ENCODE measurements around the gene NES. TPM values are rescaled to one million over a fixed set of nuclear protein-coding genes. Genes with fewer than 3 reads are reported as not detected.

The NES gene
- total RNA-seq, 4 donors from 2014 or later = 13.9 to 34.3 (median 23.9) TPM

GRCh38 chr1:156693848-156694689 is 16.9 kb upstream of the NES start:
- ATAC-seq = no peak
- Histone ChIP-seq H3K27me3 (peaks cover 64% of the 10 kb centered on the region), H3K4me3 (no peak overlapping the region), H3K36me3 (no peaks in the 10 kb centered on the region), H3K9me3 (no peaks in the 10 kb centered on the region), H3K27ac (no peak overlapping the region), H3K4me1 (peaks cover 0 to 21% (median 9%) of the 10 kb centered on the region in 3 donors)
- TF ChIP-seq CTCF (IDR thresholded peaks at IDR 0.05) = no peak
- no peak for TF ChIP-seq POLR2AphosphoS5 (IDR thresholded peaks at IDR 0.05)
- 69 to 87% methylated on average over 2 to 3 of the region's 12 CpGs for WGBS, 2 donors (ENCODE audit: low coverage in 1 of 2)

DNA sequence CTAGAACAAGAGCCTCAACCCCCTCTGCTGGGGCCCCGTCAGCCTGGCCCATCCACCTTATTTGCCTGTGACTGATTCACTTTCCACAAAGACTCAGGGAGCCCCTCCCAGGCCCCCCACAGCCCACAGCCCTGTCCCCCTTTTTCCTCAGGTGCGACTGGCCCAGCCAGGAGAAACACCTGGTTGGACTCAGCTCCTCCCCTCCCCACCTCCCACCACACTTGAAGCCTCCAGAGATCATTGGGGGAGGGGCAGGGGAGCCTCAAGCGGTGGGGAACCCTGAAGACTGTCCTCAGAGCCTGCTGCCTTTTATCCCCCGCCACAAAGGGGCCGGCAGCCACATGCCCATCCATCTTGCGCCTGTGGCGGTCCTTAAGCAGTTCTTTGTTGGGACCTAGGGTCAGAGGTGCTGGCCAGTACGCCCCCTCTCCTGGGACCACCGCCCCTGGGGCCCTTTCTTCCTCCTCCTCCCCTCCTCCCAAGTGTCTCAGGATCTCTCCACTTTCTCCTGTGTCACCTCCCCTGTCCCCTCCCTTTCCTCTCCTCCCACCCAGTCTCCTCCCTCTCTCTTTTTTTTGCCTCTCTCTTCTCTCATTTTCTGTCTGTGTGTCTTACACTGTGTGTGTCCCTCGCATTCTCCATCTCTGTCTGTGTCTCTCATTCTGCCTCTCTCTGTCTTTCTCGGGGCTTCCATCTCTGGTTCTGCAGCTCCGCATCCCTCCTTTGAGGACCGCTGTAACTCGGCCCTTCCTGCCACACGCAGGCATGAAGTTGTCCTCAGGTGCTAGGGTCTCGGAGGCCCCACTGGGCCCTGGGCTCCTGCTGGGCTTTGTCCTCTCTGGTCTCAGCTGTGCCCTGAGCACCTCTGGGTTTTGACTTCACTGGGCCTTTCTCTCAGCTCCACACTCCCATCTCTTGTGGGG is 16.0 kb upstream of the NES start:
- Histone ChIP-seq H3K36me3 (no peaks in the 10 kb centered on the region), H3K27ac (no peak overlapping the region), H3K9me3 (no peaks in the 10 kb centered on the region), H3K4me1 (peaks cover 0 to 22% (median 9%) of the 10 kb centered on the region in 3 donors), H3K4me3 (no peak overlapping the region), H3K27me3 (peaks cover 72% of the 10 kb centered on the region)
- no peak for ATAC-seq
- TF ChIP-seq CTCF (IDR thresholded peaks at IDR 0.05) = no peak
- TF ChIP-seq EP300 (IDR thresholded peaks at IDR 0.05) = no peak
- TF ChIP-seq POLR2AphosphoS5 (IDR thresholded peaks at IDR 0.05) = no peak
- no peak for TF ChIP-seq POLR2A (IDR thresholded peaks at IDR 0.05)
- WGBS, 2 donors (ENCODE audit: low coverage in 1 of 2) = 62 to 69% methylated on average over 11 to 12 of the region's 16 CpGs

DNA sequence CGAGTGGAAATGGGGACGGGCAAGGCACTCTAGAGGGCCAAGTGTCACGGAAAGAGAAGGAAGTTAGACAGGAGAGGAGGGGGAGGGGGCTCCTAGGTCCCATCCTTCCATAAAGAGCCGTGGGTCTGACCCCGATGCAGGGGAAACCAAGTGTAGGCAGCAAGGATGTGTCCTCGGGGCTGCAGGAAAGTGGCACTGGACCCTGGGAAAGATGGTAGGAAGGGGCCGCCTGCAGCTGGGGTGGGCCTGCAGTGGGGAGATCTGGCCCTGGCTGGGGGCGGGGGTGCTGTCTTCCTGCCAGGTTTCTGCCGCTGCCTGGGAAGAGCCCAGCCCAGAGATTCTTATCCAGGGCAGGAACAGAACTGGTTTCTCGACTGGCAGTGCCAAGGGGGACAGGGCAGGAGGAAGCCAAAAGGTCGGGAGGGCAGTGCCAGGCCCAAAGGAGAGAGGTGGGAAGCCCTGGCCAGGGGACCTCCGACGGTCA is 15.3 kb upstream of the NES start:
- H3K36me3 ChIP-seq = no peaks in the 10 kb centered on the region
- WGBS, 2 donors (ENCODE audit: low coverage in 1 of 2) = 23% methylated on average over 3 of the region's 13 CpGs; no CpG with 5 or more reads in 1 of the 2 donors
- peaks cover 74% of the 10 kb centered on the region for H3K27me3 ChIP-seq
- H3K9me3 ChIP-seq = no peaks in the 10 kb centered on the region
- no peak overlapping the region for H3K4me3 ChIP-seq
- TF ChIP-seq CTCF (IDR thresholded peaks at IDR 0.05) (no peak), EP300 (IDR thresholded peaks at IDR 0.05) (no peak), POLR2A (IDR thresholded peaks at IDR 0.05) (no peak), POLR2AphosphoS5 (IDR thresholded peaks at IDR 0.05) (no peak)
- H3K4me1 ChIP-seq = peaks cover 0 to 22% (median 9%) of the 10 kb centered on the region in 3 donors
- no peak for ATAC-seq
- H3K27ac ChIP-seq = no peak overlapping the region

DNA sequence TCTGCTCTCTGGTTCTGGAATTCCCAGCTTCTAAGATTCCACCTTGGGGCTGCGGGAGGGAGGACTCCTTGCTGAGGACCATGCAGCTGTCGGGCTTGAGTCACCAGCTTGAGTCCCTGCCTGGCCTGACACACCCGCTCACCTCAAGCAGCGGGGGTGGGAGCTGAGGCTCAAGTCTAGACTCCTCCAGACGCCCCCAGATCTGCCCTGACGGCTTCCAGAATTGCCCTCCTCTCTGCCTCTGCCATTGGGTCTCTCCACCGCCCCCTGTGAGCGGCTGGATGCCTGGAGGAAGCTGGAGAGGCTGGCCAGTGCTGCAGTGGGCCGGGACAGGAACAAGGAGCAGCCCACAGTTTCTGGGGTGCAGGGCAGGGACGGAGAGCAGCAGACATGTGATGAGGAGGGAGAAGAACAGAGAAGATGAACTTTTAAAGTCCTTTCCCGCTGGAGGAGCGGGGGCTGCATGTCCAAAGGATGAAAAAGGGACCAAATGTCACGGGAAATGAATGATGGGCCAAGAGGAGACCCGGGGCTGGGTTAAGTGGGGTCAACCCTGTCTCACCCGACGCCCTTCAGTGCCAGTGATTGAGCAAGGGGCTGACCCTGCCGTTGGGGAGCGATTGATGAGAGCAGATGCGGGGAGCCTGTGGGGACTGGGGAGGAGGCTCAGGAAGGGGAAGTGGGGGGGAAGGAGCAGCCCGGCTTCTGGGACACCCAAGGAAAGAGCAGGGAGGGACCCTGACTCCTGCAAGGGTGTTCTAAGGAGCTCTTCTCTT is 14.6 kb upstream of the NES start:
- H3K4me1 ChIP-seq = peaks cover 0 to 22% (median 9%) of the 10 kb centered on the region in 3 donors
- TF ChIP-seq POLR2A (IDR thresholded peaks at IDR 0.05) (no peak), CTCF (IDR thresholded peaks at IDR 0.05) (no peak), POLR2AphosphoS5 (IDR thresholded peaks at IDR 0.05) (no peak), EP300 (IDR thresholded peaks at IDR 0.05) (no peak)
- WGBS, 2 donors (ENCODE audit: low coverage in 1 of 2) = 36 to 48% methylated on average over 8 of the region's 20 CpGs
- no peak for ATAC-seq
- no peaks in the 10 kb centered on the region for H3K9me3 ChIP-seq
- H3K4me3 ChIP-seq = no peak overlapping the region
- H3K27me3 ChIP-seq = peaks cover 72% of the 10 kb centered on the region
- H3K36me3 ChIP-seq = no peaks in the 10 kb centered on the region
- no peak overlapping the region for H3K27ac ChIP-seq
